Activated CD4-positive, alpha-beta T cell treated with anti-CD3 and anti-CD28 coated beads, Interleukin-2, Interleukin-6, amounts not matched to agents 100 ng/mL and 50 ng/mL, durations not matched to agents 16 hours and 8 hours (primary cell): ENCODE results near the gene CRX.
"Not testable (repeated sequence)": the region's sequence is repeated elsewhere in the genome, so short reads cannot be mapped to it uniquely, and the experiment has no call there.

Experiments used
- DNase-seq: peaks from one replicate; pipeline ENCODE4 v3.0.0-alpha.2; 2020

CRX gene

DNA sequence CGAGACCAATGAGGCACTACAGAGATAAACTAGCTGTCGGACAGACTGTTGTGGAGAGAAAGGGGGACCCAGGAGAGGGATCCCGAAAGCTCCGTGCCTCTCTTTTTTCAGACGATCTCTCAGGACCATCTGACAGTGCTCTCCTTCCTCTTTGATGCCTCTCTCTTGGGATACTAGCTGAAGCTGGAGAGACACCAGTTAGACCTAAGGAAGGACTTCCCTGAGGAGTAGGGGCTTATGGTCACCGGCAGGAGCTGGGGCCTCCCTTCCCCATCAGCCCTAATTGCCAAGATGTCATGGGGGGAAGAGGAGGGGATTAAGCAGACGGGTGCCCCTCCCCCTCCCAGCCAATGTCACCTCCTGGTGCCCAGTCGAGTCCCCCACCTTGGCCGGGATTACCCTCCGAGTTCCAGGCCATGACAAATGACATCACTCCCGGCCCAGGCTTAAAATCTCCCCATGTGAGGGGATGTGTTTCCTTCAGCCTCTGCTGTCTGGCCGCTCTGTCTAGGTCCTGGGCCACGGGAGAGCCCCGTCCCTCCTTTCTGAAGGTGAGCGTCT, at the start of gene CRX:
Gene CRX, plus strand, starts transcription at position 478 of the 561 bp plus-strand sequence. CDS start 12,507 bp downstream, outside the sequence.
- no peak for DNase-seq

DNA sequence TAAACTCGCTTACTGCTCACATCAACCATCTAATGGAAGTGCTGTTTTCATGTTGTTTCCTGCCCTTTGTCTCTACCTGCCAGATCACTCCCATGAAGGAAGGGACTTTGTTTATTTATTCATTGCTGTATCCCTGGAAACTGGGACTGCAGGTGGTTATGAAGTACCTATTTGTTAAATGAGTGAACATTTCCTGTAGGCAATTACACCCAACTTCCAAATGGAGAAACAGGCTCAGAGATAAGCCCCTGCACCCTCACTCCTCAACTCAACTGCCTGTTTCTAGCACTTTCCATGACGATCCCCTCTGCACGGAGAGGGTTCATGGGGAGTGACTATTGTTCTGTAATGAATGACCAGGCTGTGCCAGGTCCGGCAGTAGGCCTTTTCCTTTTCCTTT, 45.2 kb upstream of the CRX start:
- DNase-seq: no peak

DNA sequence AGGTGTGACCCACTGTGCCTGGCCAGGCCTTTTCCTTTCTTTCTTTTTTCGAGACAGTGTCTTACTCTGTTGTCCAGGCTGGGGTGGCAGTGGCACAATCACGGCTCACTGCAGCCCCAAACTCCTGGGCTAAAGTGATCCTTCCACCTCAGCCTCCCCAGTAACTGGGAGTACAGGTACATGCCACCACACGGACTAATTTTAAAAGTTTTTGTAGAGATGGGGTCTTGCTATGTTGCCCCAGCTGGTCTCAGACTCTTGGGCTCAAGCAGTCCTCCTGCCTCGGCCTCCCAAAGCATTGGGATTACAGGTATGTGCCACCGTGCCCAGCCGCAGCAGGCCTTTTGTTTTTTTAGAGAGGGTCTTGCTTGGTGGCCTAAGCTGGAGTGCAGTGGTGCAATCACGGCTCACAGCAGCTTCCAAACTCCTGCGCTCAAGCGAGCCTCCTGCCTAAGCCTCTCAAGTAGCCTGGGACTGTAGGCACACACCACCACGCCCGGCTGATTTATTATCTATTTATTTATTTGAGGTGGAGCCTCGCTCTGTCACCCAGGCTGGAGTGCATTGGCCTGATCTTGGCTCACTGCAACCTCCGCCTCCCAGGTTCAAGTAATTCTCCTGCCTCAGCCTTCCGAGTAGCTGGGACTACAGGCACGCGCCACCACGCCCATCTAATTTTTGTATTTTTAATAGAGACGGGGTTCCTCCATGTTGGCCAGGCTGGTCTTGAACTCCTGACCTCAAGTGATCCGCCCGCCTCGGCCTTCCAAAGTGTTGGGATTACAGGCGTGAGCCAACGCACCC, 44.3 kb upstream of the CRX start:
- not testable (repeated sequence) for DNase-seq

DNA sequence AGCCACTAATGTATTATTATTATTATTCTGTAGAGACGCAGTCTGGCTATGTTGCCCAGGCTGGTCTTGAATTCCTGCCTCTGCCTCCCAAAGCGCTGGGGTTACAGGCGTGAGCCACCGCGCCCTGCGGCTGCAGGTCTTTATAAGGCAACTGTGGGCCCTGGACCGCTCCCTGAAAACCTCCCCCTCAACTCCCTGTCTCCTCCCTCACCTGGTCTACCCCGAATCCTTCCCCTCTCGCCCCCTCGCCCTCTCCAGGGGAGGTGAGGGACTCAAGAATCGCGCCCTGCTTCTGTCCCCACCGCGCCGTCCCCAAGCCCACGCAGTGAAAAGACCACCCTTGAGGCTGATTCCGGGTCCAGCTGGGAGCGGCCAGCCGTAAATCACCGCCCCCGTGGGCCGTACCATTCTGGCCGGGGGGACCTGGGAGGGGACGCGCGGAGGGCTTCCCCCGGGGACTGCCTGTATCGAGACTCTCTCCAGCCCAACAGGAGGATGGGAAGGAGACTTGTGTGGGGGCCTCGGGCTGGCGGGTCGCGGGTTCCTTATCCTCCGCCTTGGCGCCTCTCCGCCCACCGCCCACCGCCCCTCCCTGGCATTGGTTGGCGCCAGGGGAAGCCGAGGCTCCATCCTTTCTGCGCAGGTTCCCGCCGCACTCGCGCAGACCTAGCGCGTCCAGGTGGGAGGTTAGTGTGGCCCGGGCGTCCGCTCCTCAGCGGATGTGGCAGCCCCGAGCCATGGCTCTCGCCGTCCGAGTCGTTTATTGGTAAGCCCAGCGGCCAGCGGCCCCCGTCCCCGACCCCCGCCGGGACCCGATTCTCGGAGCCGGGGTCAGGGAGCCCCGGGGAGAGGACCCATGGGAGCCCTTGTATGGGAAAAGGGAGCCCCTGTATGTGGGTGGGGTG, 43.4 kb upstream of the CRX start, which contains the start of gene SELENOW:
Gene SELENOW, plus strand, starts transcription at position 655 of the 905 bp plus-strand sequence. Its CDS starts 83 bp downstream, at position 738.
- DNase-seq: peak; percentile 88

DNA sequence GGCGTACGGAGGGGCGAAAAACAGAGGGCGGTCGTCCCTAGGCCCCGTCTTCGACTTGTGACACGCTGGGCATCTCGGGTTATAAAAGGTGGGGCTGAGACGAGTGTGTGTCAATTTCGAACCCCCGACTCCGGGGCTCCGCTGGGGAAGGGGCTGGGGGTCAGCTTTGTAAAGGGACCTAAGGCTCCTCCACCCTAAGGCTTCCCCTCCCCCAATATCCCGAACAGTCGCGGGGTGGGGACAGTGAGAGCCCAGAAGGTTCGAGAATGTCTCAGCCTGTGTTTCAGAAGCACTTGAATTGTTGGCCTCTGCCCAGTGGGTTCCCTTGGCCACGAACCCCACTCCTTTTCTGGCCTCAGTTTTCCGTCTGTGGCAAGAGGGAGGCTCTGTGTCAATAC, 42.8 kb upstream of the CRX start:
- DNase-seq: peak; percentile 22

DNA sequence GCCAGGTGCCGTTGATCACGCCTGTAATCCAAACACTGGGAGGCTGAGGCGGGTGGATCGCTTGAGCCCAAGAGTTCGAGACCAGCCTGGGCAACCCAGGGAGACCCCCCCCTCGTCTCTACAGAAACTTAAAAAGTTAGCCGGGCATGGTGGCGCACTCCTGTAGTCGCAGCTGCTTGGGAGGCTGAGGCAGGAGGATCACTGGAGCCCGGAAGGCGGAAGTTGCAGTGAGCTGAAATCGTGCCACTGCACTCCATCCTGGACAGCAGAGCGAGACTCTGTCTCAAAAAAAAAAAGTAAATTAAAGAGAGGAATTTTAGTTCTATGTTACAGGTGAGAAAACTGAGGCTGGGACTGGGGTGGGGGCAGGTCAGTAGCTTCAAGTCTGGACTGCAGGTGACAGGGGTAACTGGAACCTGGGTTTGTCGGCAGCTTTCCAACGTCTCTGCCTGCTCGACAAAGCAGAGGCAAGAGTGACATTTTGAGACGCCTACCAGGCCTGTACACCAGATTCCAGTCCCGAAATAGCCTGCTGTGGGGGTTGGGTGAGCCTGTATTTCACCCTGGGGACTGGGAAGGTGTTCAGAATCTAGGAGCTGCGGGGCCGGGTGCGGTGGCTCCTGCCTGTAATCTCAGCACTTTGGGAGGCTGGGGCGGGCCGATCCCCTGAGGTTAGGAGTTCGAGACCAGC, 42.1 kb upstream of the CRX start:
- no peak for DNase-seq

DNA sequence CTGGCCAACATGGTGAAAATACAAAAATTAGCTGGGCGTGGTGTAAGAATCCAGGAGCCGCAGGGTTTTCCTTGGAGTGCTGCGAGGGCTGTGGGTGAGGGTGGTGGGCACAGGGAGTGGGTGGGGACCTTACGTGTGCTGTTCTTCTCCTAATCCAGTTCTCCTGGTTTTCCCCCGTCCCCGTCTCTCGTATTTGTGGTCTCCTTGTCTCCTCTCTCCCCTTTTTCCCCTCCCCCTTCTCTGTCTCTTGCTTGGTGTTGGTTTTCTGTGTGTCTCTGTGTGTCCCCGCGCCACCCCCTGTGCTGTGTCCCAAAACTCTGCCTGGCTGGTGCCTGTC, 41.6 kb upstream of the CRX start:
- no peak for DNase-seq

DNA sequence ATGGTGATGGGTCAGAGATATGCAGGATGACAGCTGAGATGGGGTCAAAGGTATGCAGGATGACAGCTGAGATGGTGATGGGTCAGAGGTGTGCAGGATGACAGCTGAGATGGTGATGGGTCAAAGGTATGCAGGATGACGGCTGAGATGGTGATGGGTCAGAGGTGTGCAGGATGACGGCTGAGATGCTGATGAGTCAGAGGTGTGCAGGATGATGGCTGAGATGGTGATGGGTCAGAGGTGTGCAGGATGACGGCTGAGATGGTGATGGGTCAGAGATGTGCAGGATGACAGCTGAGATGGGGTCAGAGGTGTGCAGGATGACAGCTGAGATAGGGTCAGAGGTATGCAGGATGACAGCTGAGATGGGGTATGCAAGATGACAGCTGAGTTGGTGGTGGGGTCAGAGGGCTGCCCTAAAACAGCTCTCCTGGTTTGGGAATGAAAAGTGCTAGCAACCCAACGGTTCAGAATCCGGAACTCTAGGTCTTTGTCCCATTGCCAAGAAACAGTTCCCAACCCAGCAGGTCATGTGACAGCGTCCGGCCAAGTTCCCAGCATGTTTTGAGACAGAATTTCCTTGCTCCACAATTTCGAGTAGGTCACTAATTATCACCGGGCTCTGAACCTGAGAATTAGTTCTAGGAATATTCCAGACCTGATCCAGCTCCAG, 40.0 kb upstream of the CRX start:
- no peak for DNase-seq

DNA sequence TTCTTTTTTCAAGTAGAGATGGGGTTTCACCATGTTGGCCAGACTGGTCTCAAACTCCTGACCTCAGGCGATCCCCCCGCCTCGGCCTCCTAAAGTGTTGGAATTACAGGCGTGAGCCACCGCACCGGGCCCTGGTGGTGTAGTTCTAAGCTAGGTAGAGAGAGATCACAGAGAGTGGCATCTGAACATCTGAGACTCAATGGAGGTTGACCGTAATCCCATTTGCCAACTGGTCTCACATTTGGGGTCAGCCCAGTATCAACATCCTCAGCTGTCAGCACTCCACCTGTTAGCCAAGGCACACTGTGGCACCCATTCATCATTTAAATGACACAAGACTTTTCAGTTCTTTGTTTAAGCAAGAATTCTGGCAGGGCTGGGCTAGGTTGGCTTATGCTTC, 35.2 kb upstream of the CRX start:
- no peak for DNase-seq

DNA sequence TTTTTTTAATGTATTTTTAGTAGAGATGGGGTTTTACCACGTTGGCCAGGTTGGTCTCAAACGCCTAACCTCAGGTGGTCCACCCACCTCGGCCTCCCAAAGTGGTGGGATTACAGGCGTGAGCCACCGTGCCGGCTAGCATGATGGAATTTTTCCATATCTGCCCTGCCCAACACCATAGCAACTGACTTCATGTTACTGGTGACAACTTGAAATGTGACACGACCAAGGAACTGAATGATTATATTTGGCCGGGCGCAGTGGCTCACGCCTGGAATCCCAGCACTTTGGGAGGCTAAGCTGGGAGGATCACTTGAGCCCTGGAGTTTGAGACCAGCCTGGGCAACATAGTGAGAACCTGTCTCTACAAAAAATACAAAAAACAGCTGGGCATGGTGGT, 34.4 kb upstream of the CRX start:
- DNase-seq: not testable (repeated sequence)

DNA sequence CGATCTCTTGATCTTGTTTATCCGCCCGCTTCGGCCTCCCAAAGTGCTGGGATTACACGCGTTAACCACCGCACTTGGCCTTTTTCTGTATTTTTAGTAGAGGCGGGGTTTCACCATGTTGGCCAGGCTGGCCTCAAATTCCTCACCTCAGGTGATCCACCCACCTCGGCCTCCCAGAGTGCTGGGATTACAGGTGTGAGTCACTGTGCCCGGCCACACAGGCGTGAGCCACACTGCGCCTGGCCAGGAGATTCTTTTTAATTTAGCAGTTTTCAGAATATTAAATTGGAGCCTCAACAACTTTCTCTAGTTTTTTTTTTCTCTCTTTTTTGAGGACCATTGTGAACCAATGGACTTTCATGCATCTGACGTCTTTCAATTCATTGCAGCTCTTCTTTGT, 31.9 kb upstream of the CRX start:
- not testable (repeated sequence) for DNase-seq

DNA sequence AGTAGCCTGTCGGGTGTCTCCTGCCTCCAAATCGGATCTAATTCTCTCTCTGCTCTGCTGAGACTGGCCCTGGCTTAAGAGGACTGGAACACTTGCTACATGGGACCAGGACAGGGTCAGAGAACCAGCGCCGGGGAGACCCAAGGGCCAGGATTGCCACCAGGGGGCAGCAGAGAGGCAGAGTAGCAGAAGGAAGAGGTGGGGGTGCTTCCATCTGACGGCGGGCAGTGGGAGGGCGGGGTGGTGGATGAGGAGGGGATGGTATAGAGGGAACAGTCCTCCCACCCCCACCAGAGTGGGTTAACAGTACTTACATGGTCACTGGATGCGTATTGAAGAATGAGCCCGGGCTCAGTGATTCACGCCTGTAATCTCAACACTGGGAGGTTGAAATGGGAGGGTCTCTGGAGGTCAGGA, 31.3 kb upstream of the CRX start:
- DNase-seq: peak; percentile 90

DNA sequence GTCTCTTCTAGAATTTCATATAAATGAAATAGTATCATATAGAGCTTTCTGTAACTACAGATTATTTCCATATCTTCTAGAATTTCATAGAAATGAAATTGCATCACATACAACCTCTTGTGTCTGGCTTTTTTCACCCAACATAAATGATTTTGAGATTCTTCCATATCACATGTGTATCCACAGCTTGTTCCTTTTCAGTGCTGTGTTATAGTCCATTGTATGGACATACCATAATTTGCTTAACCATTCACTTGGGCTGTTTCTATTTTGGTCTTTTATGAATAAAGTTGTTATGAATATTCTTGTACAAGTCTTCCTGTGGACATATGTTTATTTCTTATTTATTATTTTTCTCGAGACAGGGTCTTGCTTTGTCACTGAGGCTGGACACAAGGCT, 29.1 kb upstream of the CRX start:
- DNase-seq: no peak

DNA sequence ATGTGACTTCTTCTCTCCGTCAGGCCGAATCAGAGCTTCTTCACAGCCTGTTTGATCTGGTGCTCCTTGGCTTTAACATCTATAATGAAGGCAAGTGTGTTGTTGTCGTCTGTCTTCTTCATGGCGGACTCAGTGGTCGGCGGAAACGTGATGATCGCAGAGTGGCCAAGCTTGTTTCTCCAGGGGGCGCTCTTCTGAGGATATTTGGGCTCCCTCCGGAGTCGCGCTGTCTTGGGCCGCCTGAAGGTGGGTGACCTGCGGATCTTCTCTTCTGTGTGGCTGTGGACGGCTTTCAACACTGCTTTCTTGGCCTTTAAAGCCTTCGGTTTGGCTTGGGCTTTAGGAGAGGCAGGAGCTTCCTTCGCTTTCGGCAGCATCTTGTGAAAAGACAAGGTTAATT, 27.2 kb upstream of the CRX start:
- no peak for DNase-seq

DNA sequence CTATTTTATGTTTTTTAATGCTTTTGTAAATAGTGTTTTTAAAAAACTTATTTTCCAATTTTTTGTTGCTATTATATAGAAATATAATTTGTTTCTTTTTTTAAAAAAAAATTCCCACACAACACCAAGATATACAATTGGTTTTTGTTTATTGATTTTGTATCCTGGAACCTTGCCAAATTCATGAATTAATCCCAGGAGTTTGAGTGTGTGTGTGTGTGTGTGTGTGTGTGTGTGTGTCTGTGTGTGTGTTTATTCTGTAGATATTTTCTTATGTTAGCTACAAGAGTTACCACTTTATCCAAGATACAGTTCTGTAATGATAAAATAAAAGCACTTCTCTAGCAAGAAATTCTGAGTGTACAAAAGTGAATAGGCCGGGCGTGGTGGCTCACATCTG, 25.0 kb upstream of the CRX start:
- no peak for DNase-seq

DNA sequence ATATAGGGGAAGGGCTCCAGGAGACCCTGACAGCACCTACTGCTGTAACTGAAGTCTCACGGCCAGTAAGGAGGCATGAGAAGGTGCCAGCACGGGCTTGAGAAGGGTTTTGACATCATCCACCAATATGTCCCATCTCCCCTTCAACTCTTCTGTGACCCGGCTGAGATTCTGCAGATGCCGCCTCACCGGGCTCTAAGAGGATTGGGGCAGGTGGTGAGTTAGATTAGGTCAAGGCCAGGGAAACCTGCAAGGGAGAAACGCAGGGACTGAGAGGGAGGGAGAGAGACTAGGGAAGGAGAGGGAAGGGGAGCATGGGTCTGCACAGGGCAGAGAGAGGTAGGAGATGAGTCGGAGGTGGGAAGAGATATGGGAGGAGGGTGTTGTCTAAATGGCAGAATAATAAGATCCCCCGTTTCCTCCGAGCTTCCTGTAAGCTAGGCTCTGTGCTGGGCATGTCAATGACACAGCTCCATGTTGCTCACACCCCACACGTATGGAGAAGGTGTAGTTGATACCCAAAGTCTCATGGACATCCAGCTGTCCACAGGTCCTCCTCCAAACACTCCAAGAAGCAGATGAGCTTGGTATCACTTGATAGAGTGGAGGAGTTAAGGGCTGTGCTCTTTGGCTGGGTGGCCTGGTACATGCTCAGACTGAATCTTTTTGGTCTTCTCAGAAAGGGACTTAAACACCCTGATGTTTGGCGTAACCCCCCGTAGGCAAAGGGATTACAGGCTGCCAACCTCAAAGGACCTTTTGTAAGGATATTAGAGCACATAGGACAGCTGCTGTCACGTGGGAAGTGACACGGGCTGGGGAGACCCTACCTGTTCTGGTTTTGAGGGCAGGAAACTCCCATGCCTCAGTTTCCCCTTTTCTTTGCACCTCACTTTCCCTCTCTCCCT, 23.5 kb upstream of the CRX start:
- no peak for DNase-seq

DNA sequence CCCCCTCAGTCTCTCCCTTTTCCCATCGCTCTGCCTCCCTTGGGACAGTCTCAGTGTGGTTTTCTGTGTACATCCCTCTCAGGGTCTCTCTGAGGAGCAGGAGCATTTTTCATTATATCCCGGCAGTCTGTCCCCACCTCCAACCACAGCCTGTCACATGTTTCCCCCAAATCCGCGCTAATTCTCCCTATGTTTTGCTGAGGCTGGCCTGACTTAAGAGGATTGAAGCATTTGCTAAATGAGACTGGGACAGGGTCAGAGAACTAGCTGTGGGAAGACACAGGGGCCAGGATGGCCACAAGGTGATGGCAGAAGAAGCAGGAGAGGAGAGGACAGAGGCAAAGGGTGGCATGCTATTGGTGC, 22.9 kb upstream of the CRX start:
- no peak for DNase-seq

DNA sequence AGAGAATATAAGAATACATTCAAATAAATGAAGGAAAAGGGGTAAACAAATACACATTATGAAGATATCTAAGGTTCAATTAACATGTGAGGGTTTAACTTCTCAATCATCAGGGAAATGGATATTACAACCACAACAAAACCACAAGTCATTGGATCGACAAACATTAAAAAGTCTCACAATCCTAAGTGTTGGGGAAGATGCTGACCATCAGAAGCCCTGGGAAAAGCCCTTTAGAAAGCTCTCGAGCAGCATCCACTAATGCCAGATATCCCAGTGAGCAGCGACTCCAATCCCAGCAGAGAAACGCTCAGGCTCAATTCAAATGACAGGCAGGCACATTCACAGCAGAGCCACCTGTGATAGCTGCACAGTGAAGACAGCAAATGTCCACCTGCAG, 20.5 kb upstream of the CRX start:
- no peak for DNase-seq

DNA sequence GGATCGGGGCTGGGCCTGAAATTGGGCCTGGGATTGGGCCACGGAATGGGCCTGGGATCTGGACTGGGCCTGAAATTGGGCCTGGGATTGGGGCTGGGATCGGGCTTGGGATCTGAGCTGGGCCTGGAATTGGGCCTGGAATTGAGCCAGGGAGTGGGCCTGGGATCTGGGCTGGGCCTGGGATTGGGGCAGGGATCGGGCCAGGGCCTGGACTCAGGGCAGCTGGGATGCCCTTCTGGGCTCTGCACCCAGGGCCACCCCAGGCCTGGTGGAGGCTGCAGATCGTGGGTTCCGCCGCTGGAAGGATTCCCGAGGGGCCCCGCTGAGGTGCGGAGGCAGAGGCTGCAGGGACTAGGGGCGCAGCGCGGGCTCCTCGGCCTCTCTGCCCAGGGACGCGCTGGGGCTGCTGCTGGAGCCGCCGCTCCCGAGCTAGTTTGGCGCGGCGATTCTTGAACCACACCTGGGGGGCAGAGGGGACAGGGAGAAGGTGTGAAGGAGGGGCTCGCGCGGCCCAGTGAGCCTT, 19.2 kb upstream of the CRX start:
- DNase-seq: no peak

DNA sequence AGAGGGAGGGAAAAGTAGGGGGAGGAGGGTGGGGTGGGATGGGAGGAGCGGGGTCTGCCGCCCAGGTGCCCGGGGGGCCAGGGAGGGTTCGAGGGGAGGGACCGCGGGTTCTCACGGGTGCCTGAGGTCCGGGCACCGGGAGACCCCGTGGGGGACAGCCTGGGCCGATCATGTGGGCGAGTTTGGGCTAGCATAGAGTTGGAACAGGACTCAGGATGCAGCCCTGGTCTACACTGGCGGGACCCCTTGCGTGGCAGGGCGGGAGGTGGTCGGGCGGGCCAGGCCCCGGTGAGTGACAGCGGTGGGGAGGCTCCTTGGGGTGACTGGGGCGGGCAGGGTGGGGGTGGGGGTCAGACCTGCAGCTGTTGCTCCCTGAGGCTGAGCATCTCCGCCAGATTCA, 18.6 kb upstream of the CRX start:
- not testable (repeated sequence) for DNase-seq

DNA sequence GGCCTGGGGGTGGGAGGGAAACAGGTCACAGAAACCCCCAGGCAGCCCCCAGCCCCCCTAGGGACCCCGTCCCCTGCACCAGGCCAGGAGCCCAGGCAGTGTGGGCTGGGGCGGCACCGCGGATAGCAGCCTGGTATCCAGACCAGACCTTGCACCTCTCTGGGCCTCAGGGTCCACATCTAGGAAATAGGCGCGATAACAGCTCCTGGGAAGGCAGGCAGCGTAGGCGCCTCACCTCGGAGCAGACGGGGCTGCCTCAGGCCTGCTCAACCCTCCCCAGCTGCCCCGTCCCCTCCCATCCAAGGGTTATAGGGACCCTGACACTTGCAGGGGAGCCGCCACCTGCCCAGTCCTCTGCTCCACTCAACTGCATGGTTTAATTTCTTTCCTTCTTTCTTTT, 18.1 kb upstream of the CRX start:
- DNase-seq: not testable (repeated sequence)
